GM18873 (cell line): ENCODE data around the gene SH3BP1.

Experiments
- ATAC-seq: cut with Tn5 transposase; IDR thresholded peaks from one replicate; pipeline ENCODE4 v1.9.1; 2021; ENCODE audit warnings: mild to moderate bottlenecking, moderate library complexity, moderate number of reproducible peaks; ENCODE audit not compliant: unreplicated experiment, low FRiP score

SH3BP1 gene

GRCh38 chr22:37657590-37658132 lies 18.2 kb downstream of the SH3BP1 start:
- no peak for ATAC-seq

- peak; percentile 80 for ATAC-seq
Observed at GRCh38 chr22:37658133-37659065, 18.9 kb downstream of the SH3BP1 start, which contains the start of gene PDXP. Gene PDXP (plus strand): TSS chr22:37658723. CDS start chr22:37658783, 60 bp downstream.

- no peak for ATAC-seq
Observed at GRCh38 chr22:37659066-37659896, 19.8 kb downstream of the SH3BP1 start.

- ATAC-seq = no peak
Observed at GRCh38 chr22:37659897-37660708, 20.6 kb downstream of the SH3BP1 start.

- no peak for ATAC-seq
Observed at GRCh38 chr22:37660709-37661045, 21.2 kb downstream of the SH3BP1 start.

- ATAC-seq = no peak
Observed at GRCh38 chr22:37661160-37661924, 21.9 kb downstream of the SH3BP1 start.

- ATAC-seq = no peak
Observed at GRCh38 chr22:37662039-37662438, 22.6 kb downstream of the SH3BP1 start.

- no peak for ATAC-seq
Observed at GRCh38 chr22:37663521-37664140, 24.2 kb downstream of the SH3BP1 start.

- ATAC-seq = no peak
Observed at GRCh38 chr22:37664249-37665101, 25.0 kb downstream of the SH3BP1 start.

- no peak for ATAC-seq
Observed at GRCh38 chr22:37665487-37665886, 26.0 kb downstream of the SH3BP1 start.

- no peak for ATAC-seq
Observed at GRCh38 chr22:37669586-37669985, 30.1 kb downstream of the SH3BP1 start.

GRCh38 chr22:37672206-37672919 lies 32.9 kb downstream of the SH3BP1 start:
- ATAC-seq = no peak

GRCh38 chr22:37672920-37673455 lies 33.5 kb downstream of the SH3BP1 start:
- no peak for ATAC-seq

GRCh38 chr22:37674248-37674647 lies 34.8 kb downstream of the SH3BP1 start:
- ATAC-seq = no peak

GRCh38 chr22:37674951-37675929 lies 35.8 kb downstream of the SH3BP1 start, which contains the start of gene LGALS1:
Gene LGALS1 (plus strand): TSS chr22:37675636. CDS start chr22:37675703, 67 bp downstream.
- ATAC-seq = no peak
